ENCODE measurements around the gene TIMP1.

GRCh38 chrX:47560934-47561658, 21.1 kb upstream of the TIMP1 start, which contains the start of gene ARAF:
- TF ChIP-seq CTCF (IDR thresholded peaks at IDR 0.05) (no peak), POLR2A (IDR thresholded peaks at IDR 0.05) (peak; percentile 28 to 40)
